GM23338 (cell line): Measurements from ENCODE around the gene TSPAN7. TPM values are rescaled to one million over a fixed set of nuclear protein-coding genes. Genes with fewer than 3 reads are reported as not detected.

ENCODE experiments used
- ATAC-seq: fragments of 200-7000 bp; cut with Tn5 transposase; 3 replicates; pipeline ENCODE4 v1.9.1; 2020
- DNase-seq: peaks from one replicate; pipeline ENCODE4 v3.0.0-alpha.2; 2015; ENCODE audit warnings: low spot score
- H2AFZ ChIP-seq: fragments of 200-600 bp; sonication (generic); 2 replicates; pipeline ENCODE4 v1.8.0; 2016; ENCODE audit warnings: antibody characterized with exemption, mild to moderate bottlenecking, moderate library complexity
- H3F3A ChIP-seq: fragments of 200-600 bp; sonication (generic); replicated peaks from 2 replicates; pipeline ENCODE4 v1.8.0; 2017; ENCODE audit warnings: antibody characterized with exemption, mixed run types, low read depth
- H3K27ac ChIP-seq: fragments of 200-600 bp; sonication (generic); 2 replicates; pipeline ENCODE4 v1.6.1; 2016; ENCODE audit warnings: low read depth
- H3K27me3 ChIP-seq: fragments of 200-600 bp; sonication (generic); 2 replicates; pipeline ENCODE4 v1.8.0; 2016; ENCODE audit warnings: mild to moderate bottlenecking, mixed run types, moderate library complexity; ENCODE audit not compliant: insufficient read depth
- H3K36me3 ChIP-seq: fragments of 200-600 bp; sonication (generic); 2 replicates; pipeline ENCODE4 v1.8.0; 2016; ENCODE audit warnings: mild to moderate bottlenecking; ENCODE audit not compliant: insufficient read depth
- H3K4me1 ChIP-seq: fragments of 200-600 bp; sonication (generic); 2 replicates; pipeline ENCODE4 v1.8.0; 2016; ENCODE audit warnings: mild to moderate bottlenecking, moderate library complexity; ENCODE audit not compliant: insufficient read depth
- H3K4me2 ChIP-seq: fragments of 200-600 bp; sonication (generic); 2 replicates; pipeline ENCODE4 v1.7.1; 2017; ENCODE audit warnings: mixed run types
- H3K4me3 ChIP-seq: fragments of 200-600 bp; sonication (generic); 2 replicates; pipeline ENCODE4 v1.6.1; 2016; ENCODE audit warnings: mixed run types
- H3K79me2 ChIP-seq: fragments of 200-600 bp; sonication (generic); replicated peaks from 2 replicates; pipeline ENCODE4 v1.8.0; 2017; ENCODE audit warnings: mild to moderate bottlenecking; ENCODE audit not compliant: insufficient read depth
- H3K9me2 ChIP-seq: fragments of 200-600 bp; sonication (generic); 2 replicates; pipeline ENCODE4 v1.8.0; 2017; ENCODE audit not compliant: insufficient read depth
- H4K20me1 ChIP-seq: fragments of 200-600 bp; sonication (generic); replicated peaks from 2 replicates; pipeline ENCODE4 v1.8.0; 2017; ENCODE audit warnings: mild to moderate bottlenecking; ENCODE audit not compliant: insufficient read depth
- H3K27ac Mint-ChIP-seq: 2 replicates; pipeline ENCODE4 v1.8.0; 2020; ENCODE audit warnings: inconsistent platforms, mild to moderate bottlenecking, moderate library complexity, mixed read lengths
- H3K27me3 Mint-ChIP-seq: 3 replicates; pipeline ENCODE4 v1.8.0; 2022; ENCODE audit warnings: low read depth, mild to moderate bottlenecking, moderate library complexity, mixed read lengths, inconsistent platforms; ENCODE audit not compliant: insufficient read depth, poor library complexity
- H3K36me3 Mint-ChIP-seq: 3 replicates; pipeline ENCODE4 v1.8.0; 2021; ENCODE audit warnings: low read depth, mild to moderate bottlenecking, inconsistent platforms, moderate library complexity, mixed read lengths
- H3K4me1 Mint-ChIP-seq: 3 replicates; pipeline ENCODE4 v1.8.0; 2020; ENCODE audit warnings: mild to moderate bottlenecking, inconsistent platforms, mixed read lengths
- H3K4me3 Mint-ChIP-seq: 3 replicates; pipeline ENCODE4 v1.8.0; 2021; ENCODE audit warnings: moderate library complexity, mild to moderate bottlenecking, inconsistent platforms, mixed read lengths
- H3K9me3 Mint-ChIP-seq: 3 replicates; pipeline ENCODE4 v1.8.0; 2020; ENCODE audit warnings: moderate library complexity, mild to moderate bottlenecking, inconsistent platforms, mixed read lengths
- CREB1 ChIP-seq: fragments of 250-450 bp; sonication (Bioruptor Pico); IDR thresholded peaks from 2 replicates; pipeline ENCODE4 v1.5.0; 2020; ENCODE audit warnings: low read depth, mild to moderate bottlenecking, moderate library complexity
- EZH2 ChIP-seq: fragments of 200-600 bp; sonication (generic); IDR thresholded peaks from one replicate; pipeline ENCODE4 v1.8.0; 2017; ENCODE audit warnings: antibody characterized with exemption, mild to moderate bottlenecking, low read depth; ENCODE audit not compliant: unreplicated experiment
- EZH2phosphoT487 ChIP-seq: fragments of 200-600 bp; sonication (generic); IDR thresholded peaks from one replicate; pipeline ENCODE4 v1.8.1; 2018; ENCODE audit warnings: antibody characterized with exemption; ENCODE audit not compliant: unreplicated experiment
- JUNB ChIP-seq: IDR thresholded peaks from one replicate; pipeline ENCODE4 v1.6.1; 2016; ENCODE audit warnings: antibody characterized with exemption; ENCODE audit not compliant: unreplicated experiment
- NANOG ChIP-seq: IDR thresholded peaks from 2 replicates; pipeline ENCODE4 v1.6.1; 2016; ENCODE audit warnings: antibody characterized with exemption, borderline replicate concordance
- POLR2AphosphoS5 ChIP-seq: IDR thresholded peaks from 2 replicates; pipeline ENCODE4 v1.6.1; 2016; ENCODE audit warnings: antibody characterized with exemption, low read depth
- STAT1 ChIP-seq: IDR thresholded peaks from one replicate; pipeline ENCODE4 v1.6.1; 2016; ENCODE audit warnings: antibody characterized with exemption; ENCODE audit not compliant: unreplicated experiment
- ZNF114 ChIP-seq: fragments of 250-450 bp; sonication (Bioruptor Pico); IDR thresholded peaks from 2 replicates; pipeline ENCODE4 v1.5.0; 2020; ENCODE audit warnings: mild to moderate bottlenecking, moderate library complexity
- polyA plus RNA-seq: library from polyadenylated mRNA; unstranded; fragments of >200 nt; fragmentation: Nextera tagmentation; extraction: Ambion mirVana; gene quantifications from 2 replicates; pipeline ENCODE4 v1.2.1, GENCODE V29; 2016
- total RNA-seq: library from RNA; depleted of rRNA; stranded (reverse); fragments of >200 nt; shearing (Covaris generic); gene quantifications from 2 replicates; pipeline ENCODE4 v1.2.3, GENCODE V29; 2014
- TF ChIP-seq, protein P1 (sequence below): IDR thresholded peaks from 2 replicates; pipeline ENCODE4 v1.6.1; 2016; ENCODE audit warnings: antibody characterized with exemption
- TF ChIP-seq, protein P2 (sequence below), 2 experiments: fragments of 200-600 bp in 1 of 2; sonication (generic) in 1 of 2; conservative IDR thresholded peaks; 2 replicates each; pipeline versions ENCODE4 v1.5.1 to v1.6.1; 2016 to 2017; ENCODE audit warnings: antibody characterized with exemption in 2 of 2, low read depth in 2 of 2, mild to moderate bottlenecking in 2 of 2, moderate library complexity in 1 of 2
- TF ChIP-seq, protein P3 (sequence below): IDR thresholded peaks from one replicate; pipeline ENCODE4 v1.6.1; 2018; ENCODE audit warnings: antibody characterized with exemption; ENCODE audit not compliant: unreplicated experiment

The TSPAN7 gene
- total and polyA plus RNA-seq, 2 experiments from 2014 or later, result 7.2 to 11.5 TPM

DNA sequence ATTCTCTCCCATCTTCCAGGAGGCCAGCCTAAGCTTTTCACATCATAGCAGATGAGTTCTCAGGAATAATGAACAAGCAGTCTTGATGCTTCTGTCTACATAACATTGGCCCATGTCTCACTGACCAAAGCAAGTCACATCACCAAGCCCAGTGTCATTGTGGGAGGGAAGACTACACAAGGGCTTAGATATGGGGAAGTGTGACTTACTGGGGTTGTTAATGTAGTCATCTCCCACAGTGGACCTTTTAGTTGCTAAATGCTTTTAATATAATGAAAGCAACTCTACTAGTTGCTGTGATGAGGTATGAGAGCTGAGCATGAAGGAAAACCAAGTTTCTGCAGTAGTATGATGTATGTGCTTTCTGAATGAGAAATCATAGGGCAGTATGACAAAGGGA lies 40.5 kb downstream of the TSPAN7 start (continued):
- TF ChIP-seq, protein P1, sequence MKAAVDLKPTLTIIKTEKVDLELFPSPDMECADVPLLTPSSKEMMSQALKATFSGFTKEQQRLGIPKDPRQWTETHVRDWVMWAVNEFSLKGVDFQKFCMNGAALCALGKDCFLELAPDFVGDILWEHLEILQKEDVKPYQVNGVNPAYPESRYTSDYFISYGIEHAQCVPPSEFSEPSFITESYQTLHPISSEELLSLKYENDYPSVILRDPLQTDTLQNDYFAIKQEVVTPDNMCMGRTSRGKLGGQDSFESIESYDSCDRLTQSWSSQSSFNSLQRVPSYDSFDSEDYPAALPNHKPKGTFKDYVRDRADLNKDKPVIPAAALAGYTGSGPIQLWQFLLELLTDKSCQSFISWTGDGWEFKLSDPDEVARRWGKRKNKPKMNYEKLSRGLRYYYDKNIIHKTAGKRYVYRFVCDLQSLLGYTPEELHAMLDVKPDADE, result no peak
- no peak for TF ChIP-seq STAT1
- no peak for TF ChIP-seq NANOG
- TF ChIP-seq, protein P2, sequence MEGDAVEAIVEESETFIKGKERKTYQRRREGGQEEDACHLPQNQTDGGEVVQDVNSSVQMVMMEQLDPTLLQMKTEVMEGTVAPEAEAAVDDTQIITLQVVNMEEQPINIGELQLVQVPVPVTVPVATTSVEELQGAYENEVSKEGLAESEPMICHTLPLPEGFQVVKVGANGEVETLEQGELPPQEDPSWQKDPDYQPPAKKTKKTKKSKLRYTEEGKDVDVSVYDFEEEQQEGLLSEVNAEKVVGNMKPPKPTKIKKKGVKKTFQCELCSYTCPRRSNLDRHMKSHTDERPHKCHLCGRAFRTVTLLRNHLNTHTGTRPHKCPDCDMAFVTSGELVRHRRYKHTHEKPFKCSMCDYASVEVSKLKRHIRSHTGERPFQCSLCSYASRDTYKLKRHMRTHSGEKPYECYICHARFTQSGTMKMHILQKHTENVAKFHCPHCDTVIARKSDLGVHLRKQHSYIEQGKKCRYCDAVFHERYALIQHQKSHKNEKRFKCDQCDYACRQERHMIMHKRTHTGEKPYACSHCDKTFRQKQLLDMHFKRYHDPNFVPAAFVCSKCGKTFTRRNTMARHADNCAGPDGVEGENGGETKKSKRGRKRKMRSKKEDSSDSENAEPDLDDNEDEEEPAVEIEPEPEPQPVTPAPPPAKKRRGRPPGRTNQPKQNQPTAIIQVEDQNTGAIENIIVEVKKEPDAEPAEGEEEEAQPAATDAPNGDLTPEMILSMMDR (conservative IDR thresholded peaks at IDR 0.05; ENCODE audit: low read depth in 2 of 2), result no peak
- TF ChIP-seq, protein P3, sequence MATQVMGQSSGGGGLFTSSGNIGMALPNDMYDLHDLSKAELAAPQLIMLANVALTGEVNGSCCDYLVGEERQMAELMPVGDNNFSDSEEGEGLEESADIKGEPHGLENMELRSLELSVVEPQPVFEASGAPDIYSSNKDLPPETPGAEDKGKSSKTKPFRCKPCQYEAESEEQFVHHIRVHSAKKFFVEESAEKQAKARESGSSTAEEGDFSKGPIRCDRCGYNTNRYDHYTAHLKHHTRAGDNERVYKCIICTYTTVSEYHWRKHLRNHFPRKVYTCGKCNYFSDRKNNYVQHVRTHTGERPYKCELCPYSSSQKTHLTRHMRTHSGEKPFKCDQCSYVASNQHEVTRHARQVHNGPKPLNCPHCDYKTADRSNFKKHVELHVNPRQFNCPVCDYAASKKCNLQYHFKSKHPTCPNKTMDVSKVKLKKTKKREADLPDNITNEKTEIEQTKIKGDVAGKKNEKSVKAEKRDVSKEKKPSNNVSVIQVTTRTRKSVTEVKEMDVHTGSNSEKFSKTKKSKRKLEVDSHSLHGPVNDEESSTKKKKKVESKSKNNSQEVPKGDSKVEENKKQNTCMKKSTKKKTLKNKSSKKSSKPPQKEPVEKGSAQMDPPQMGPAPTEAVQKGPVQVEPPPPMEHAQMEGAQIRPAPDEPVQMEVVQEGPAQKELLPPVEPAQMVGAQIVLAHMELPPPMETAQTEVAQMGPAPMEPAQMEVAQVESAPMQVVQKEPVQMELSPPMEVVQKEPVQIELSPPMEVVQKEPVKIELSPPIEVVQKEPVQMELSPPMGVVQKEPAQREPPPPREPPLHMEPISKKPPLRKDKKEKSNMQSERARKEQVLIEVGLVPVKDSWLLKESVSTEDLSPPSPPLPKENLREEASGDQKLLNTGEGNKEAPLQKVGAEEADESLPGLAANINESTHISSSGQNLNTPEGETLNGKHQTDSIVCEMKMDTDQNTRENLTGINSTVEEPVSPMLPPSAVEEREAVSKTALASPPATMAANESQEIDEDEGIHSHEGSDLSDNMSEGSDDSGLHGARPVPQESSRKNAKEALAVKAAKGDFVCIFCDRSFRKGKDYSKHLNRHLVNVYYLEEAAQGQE, result no peak

DNA sequence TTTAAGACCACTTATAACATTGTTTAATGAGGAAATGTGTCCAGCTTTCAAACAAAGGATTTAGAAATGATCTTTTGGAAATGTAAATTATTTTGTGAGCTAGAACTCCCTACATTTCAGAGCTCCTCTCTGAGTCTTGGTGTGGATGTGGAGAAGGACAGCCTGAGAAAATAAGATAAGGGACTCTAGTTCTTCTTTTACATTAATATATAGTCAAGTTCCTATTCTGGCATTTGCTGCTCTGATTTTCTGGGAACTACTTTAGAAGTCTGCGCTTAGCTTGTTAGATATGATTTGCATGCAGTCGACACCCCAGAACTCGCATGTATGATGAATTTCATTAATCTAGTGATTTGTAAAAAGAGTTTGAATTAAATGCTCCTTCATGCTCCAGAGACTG lies 45.5 kb downstream of the TSPAN7 start:
- no peaks in the 10 kb centered on the region for H4K20me1 ChIP-seq

More for the DNA sequence above, 45.5 kb downstream of the TSPAN7 start:
- no peaks in the 10 kb centered on the region for H3K9me2 ChIP-seq
- H3K4me2 ChIP-seq, result no peak overlapping the region
- no peaks in the 10 kb centered on the region for H3K36me3 ChIP-seq
- H3K79me2 ChIP-seq, result no peaks in the 10 kb centered on the region
- no peak overlapping the region for H2AFZ ChIP-seq
- no peaks in the 10 kb centered on the region for H3K27me3 Mint-ChIP-seq
- H3K9me3 Mint-ChIP-seq, result no peaks in the 10 kb centered on the region
- ATAC-seq (no peak), DNase-seq (no peak)
- H3K36me3 Mint-ChIP-seq, result no peaks in the 10 kb centered on the region
- H3F3A ChIP-seq, result no peaks in the 10 kb centered on the region
- H3K27me3 ChIP-seq, result no peaks in the 10 kb centered on the region
- no peak overlapping the region for H3K27ac Mint-ChIP-seq
- H3K4me1 Mint-ChIP-seq, result peaks cover 11% of the 10 kb centered on the region; the same call in 2 of the 3 replicates
- no peak overlapping the region for H3K4me3 ChIP-seq
- H3K27ac ChIP-seq, result no peak overlapping the region
- no peak overlapping the region for H3K4me3 Mint-ChIP-seq
- TF ChIP-seq EZH2 (no peak), NANOG (no peak), POLR2AphosphoS5 (no peak), ZNF114 (no peak), JUNB (no peak), STAT1 (no peak), CREB1 (CRISPR knock-in tag) (no peak), EZH2phosphoT487 (no peak)
- TF ChIP-seq, protein P3, result no peak
- TF ChIP-seq, protein P1, result no peak
- H3K4me1 ChIP-seq, result no peaks in the 10 kb centered on the region
